ENCODE measurements around the gene ACTL6B. TPM values are rescaled to one million over a fixed set of nuclear protein-coding genes. Genes with fewer than 3 reads are reported as not detected.

The ACTL6B gene
- 0.67 and 0.93 TPM in 2 replicates for polyA plus RNA-seq (2012; rRNA removed)
- polyA plus RNA-seq (2012; cell fraction: cytosol; rRNA removed) = 1.2 and 2.0 TPM in 2 replicates
- 1.3 and 2.2 TPM in 2 replicates for polyA plus RNA-seq (2012; cell fraction: nucleus; rRNA removed)

- DNase-seq = peak; percentile 100
- Histone ChIP-seq H3K27ac (ENCODE audit: low read depth in 2 of 2, low read length in 1 of 2) (peak within 1 kb of the TSS in 1 of 2 experiments; percentile 40; a peak in 1 of 4 replicates), H3K36me3 (replicated peaks in 1 of 2; ENCODE audit: control insufficient read depth in 1 of 2, insufficient read depth in 2 of 2, low read length in 1 of 2) (no peaks in the 10 kb centered on the region), H3K79me2 (ENCODE audit: insufficient read depth) (no peaks in the 10 kb centered on the region), H3K9me2 (no peaks in the 10 kb centered on the region), H3K9ac (no peak within 1 kb of the TSS), H2AFZ (ENCODE audit: low read depth) (no peak within 1 kb of the TSS), H3K4me1 (ENCODE audit: control insufficient read depth in 1 of 2, insufficient read depth in 2 of 2, low read depth in 1 of 2, low read length in 1 of 2) (peaks cover 0 to 6% of the 10 kb centered on the region in 2 experiments; a peak in 1 of 4 replicates), H3K9me3 (no peaks in the 10 kb centered on the region), H3K4me2 (peak within 1 kb of the TSS; percentile 65), H3F3A (replicated peaks; ENCODE audit: insufficient read depth) (no peaks in the 10 kb centered on the region), H3K27me3 (ENCODE audit: insufficient read depth) (peaks cover 17% of the 10 kb centered on the region; the same call in 1 of the 2 replicates), H4K20me1 (ENCODE audit: insufficient read depth) (no peaks in the 10 kb centered on the region), H3K4me3 (ENCODE audit: low read depth in 2 of 2, low read length in 1 of 2) (peak within 1 kb of the TSS in 1 of 2 experiments; percentile 46; a peak in 2 of 4 replicates)
- WGBS (ENCODE audit: low lambda C conversion rate) = 15% methylated on average over 44 of the region's 63 CpGs
- TF ChIP-seq CTCF (IDR thresholded peaks at IDR 0.05) (no peak), EP300 (IDR thresholded peaks at IDR 0.05; ENCODE audit: borderline replicate concordance in 1 of 2, low read depth in 1 of 2, low read length in 1 of 2) (no peak), MXI1 (IDR thresholded peaks at IDR 0.05; ENCODE audit: low read depth, low read length) (peak; percentile 82), RFX5 (IDR thresholded peaks at IDR 0.05; ENCODE audit: low read length) (peak; percentile 76; the same call in 1 of the 2 replicates), EZH2phosphoT487 (IDR thresholded peaks at IDR 0.05; ENCODE audit: borderline replicate concordance, low read depth) (no peak), GABPA (IDR thresholded peaks at IDR 0.05; ENCODE audit: low read depth) (no peak), CHD2 (IDR thresholded peaks at IDR 0.05; ENCODE audit: low read length, partially characterized antibody) (no peak), MAX (IDR thresholded peaks at IDR 0.05; ENCODE audit: low read depth) (peak; percentile 45), RCOR1 (IDR thresholded peaks at IDR 0.05; ENCODE audit: low read length) (no peak), REST (IDR thresholded peaks at IDR 0.05; ENCODE audit: low read depth, low read length) (peak; percentile 100), FOXM1 (IDR thresholded peaks at IDR 0.05; ENCODE audit: low read depth) (no peak), IRF3 (IDR thresholded peaks at IDR 0.05; ENCODE audit: low read depth, low read length) (no peak), RXRA (IDR thresholded peaks at IDR 0.05; ENCODE audit: borderline replicate concordance, low read depth) (no peak), ELF1 (IDR thresholded peaks at IDR 0.05) (no peak)
- ChIA-PET CTCF (interaction anchor here (0.6 to 5.0 kb wide), 23 partner anchors 8 to 196 kb away, joined by 3 to 36 read pairs (median 4); partner anchors contain the start of genes GNB2, MOSPD3, POP7 and SLC12A9), POLR2A (interaction anchor here (0.6 to 1.7 kb wide), 15 partner anchors 11 to 508 kb away, joined by 3 to 10 read pairs (median 4); partner anchors contain the start of genes GNB2, MEPCE, MOSPD3 and PCOLCE)
Measured at GRCh38 chr7:100655908-100656674, at the start of gene ACTL6B. Gene ACTL6B, minus strand, starts transcription at chr7:100656448. Its CDS starts 94 bp downstream, at chr7:100656354.
